HG02885 (cell line): ENCODE results near the gene GTF3C1.
"Not testable (repeated sequence)": the region's sequence is repeated elsewhere in the genome, so short reads cannot be mapped to it uniquely, and the experiment has no call there.

Source experiments
- ATAC-seq: cut with Tn5 transposase; IDR thresholded peaks from one replicate; pipeline ENCODE4 v1.9.1; 2021; ENCODE audit warnings: mild to moderate bottlenecking; ENCODE audit not compliant: unreplicated experiment, poor library complexity

Gene GTF3C1

GRCh38 chr16:27465483-27465879, 84.2 kb downstream of the GTF3C1 start:
- ATAC-seq, result no peak

GRCh38 chr16:27464626-27465482, 84.9 kb downstream of the GTF3C1 start:
- ATAC-seq, result no peak

GRCh38 chr16:27463741-27464591, 85.7 kb downstream of the GTF3C1 start:
- ATAC-seq, result no peak

- ATAC-seq, result no peak
These were observed 86.6 kb downstream of the GTF3C1 start for GRCh38 chr16:27462846-27463682.

GRCh38 chr16:27462200-27462845, 87.4 kb downstream of the GTF3C1 start:
- no peak for ATAC-seq

- no peak for ATAC-seq
These were observed 88.1 kb downstream of the GTF3C1 start for GRCh38 chr16:27461483-27462171.

GRCh38 chr16:27460663-27461482, 88.8 kb downstream of the GTF3C1 start:
- no peak for ATAC-seq

- no peak for ATAC-seq
These were observed 89.5 kb downstream of the GTF3C1 start for GRCh38 chr16:27460213-27460612.

- ATAC-seq, result no peak
These were observed 90.6 kb downstream of the GTF3C1 start for GRCh38 chr16:27458987-27459688.

GRCh38 chr16:27458258-27458657, 91.5 kb downstream of the GTF3C1 start:
- no peak for ATAC-seq

- not testable (repeated sequence) for ATAC-seq
These were observed 92.2 kb downstream of the GTF3C1 start for GRCh38 chr16:27457605-27457900.

- no peak for ATAC-seq
These were observed 94.0 kb downstream of the GTF3C1 start for GRCh38 chr16:27455700-27456099.

- no peak for ATAC-seq
These were observed 96.3 kb downstream of the GTF3C1 start for GRCh38 chr16:27453494-27453825.

GRCh38 chr16:27452569-27453493, 96.9 kb downstream of the GTF3C1 start:
- ATAC-seq, result no peak

GRCh38 chr16:27450196-27450549, 99.5 kb downstream of the GTF3C1 start:
- ATAC-seq, result peak; percentile 4

GRCh38 chr16:27449434-27450195, 100.1 kb downstream of the GTF3C1 start:
- ATAC-seq, result peak; percentile 47
